ENCODE measurements around the gene USP7. TPM values are rescaled to one million over a fixed set of nuclear protein-coding genes. Genes with fewer than 3 reads are reported as not detected.

The USP7 gene
- polyA plus RNA-seq, 2 of the 4 experiments (the other 2 are of a cell fraction) = 39.6 to 65.9 TPM

- DNase-seq (ENCODE audit: low read depth in 1 of 2, low spot score in 1 of 2) = no peak
- CTCF ChIA-PET = no interaction called here
- Histone ChIP-seq H3K4me3 (no peak overlapping the region), H3K9me3 (no peaks in the 10 kb centered on the region), H3K4me2 (no peak overlapping the region), H3K4me1 (peaks cover 3% of the 10 kb centered on the region), H3K27ac (no peak overlapping the region)
- 84% methylated on average over 10 of the region's 11 CpGs for WGBS (ENCODE audit: missing lambda C conversion rate)
- no peak for FAIRE-seq
- POLR2A ChIA-PET = no interaction called here
- no peak for TF ChIP-seq GATA3 (IDR thresholded peaks at IDR 0.05; ENCODE audit: borderline replicate concordance)
- TF ChIP-seq ELK1 (IDR thresholded peaks at IDR 0.05; ENCODE audit: low read depth, low read length) = no peak
- no peak for TF ChIP-seq MAFK (IDR thresholded peaks at IDR 0.05; ENCODE audit: partially characterized antibody)
- no peak for TF ChIP-seq HOXB13 (CRISPR knock-in tag; IDR thresholded peaks at IDR 0.05; ENCODE audit: low read depth)
- no peak for TF ChIP-seq NR3C1 (IDR thresholded peaks at IDR 0.05)
- TF ChIP-seq NPAS2 (CRISPR knock-in tag; IDR thresholded peaks at IDR 0.05; ENCODE audit: borderline replicate concordance) = no peak
- TF ChIP-seq HOXB5 (CRISPR knock-in tag; IDR thresholded peaks at IDR 0.05) = no peak
- no peak for TF ChIP-seq CEBPB (IDR thresholded peaks at IDR 0.05)
- TF ChIP-seq JUN (IDR thresholded peaks at IDR 0.05) = no peak
- TF ChIP-seq SMC3 (IDR thresholded peaks at IDR 0.05) = no peak
- no peak for TF ChIP-seq RAD21 (conservative IDR thresholded peaks at IDR 0.05 in 1 of 2, IDR thresholded peaks at IDR 0.05 in 1 of 2)
- ATAC-seq = no peak
Measured at GRCh38 chr16:8941718-8942344, 21.9 kb downstream of the USP7 start.

- TF ChIP-seq EP300 (IDR thresholded peaks at IDR 0.05) (no peak), PBX3 (IDR thresholded peaks at IDR 0.05) (no peak), BHLHE40 (IDR thresholded peaks at IDR 0.05; ENCODE audit: low read depth, low read length) (no peak), EHMT2 (IDR thresholded peaks at IDR 0.05; ENCODE audit: low read depth) (no peak), ZSCAN20 (CRISPR knock-in tag; IDR thresholded peaks at IDR 0.05) (no peak), RFX5 (IDR thresholded peaks at IDR 0.05) (no peak), HES2 (IDR thresholded peaks at IDR 0.05) (no peak), ELK1 (IDR thresholded peaks at IDR 0.05; ENCODE audit: low read depth, low read length) (no peak), E2F6 (IDR thresholded peaks at IDR 0.05; ENCODE audit: borderline replicate concordance, low read depth) (no peak), TP53 (CRISPR knock-in tag; IDR thresholded peaks at IDR 0.05) (no peak), ZC3H11A (IDR thresholded peaks at IDR 0.05) (no peak), FOSL2 (IDR thresholded peaks at IDR 0.05) (no peak), FOSL2 (CRISPR knock-in tag; IDR thresholded peaks at IDR 0.05) (no peak), KDM1A (IDR thresholded peaks at IDR 0.05; ENCODE audit: low read depth) (no peak), POLR2A (IDR thresholded peaks at IDR 0.05; ENCODE audit: low read length) (no peak), HEYL (CRISPR knock-in tag; IDR thresholded peaks at IDR 0.05) (no peak)
- POLR2A ChIA-PET = no interaction called here
- 60% methylated on average over 4 of the region's 4 CpGs for WGBS (ENCODE audit: missing lambda C conversion rate)
- CTCF ChIA-PET = interaction anchor here (0.6 to 2.5 kb wide), 7 partner anchors 17 to 74 kb away, joined by 3 to 8 read pairs (median 3); no protein-coding TSS in a partner anchor
- no peak for FAIRE-seq
- Histone ChIP-seq H3K4me3 (no peak overlapping the region), H3K9me3 (no peaks in the 10 kb centered on the region), H3K27ac (no peak overlapping the region), H3K4me2 (no peak overlapping the region), H3K4me1 (peaks cover 11% of the 10 kb centered on the region; the same call in 2 of the 3 replicates)
- no peak for DNase-seq (ENCODE audit: low read depth in 1 of 2, low spot score in 1 of 2)
- ATAC-seq = no peak
Measured at GRCh38 chr16:8937803-8938202, 25.9 kb downstream of the USP7 start.

Data from A549 (cell line).